Superior temporal gyrus (tissue), 1 donor: ENCODE data around the gene MAPK13.
"Not testable (repeated sequence)": the region's sequence is repeated elsewhere in the genome, so short reads cannot be mapped to it uniquely, and the experiment has no call there.

Source experiments
- DNase-seq: peaks from one replicate; pipeline ENCODE4 v3.0.0-alpha.2; 2016; ENCODE audit errors: extremely low spot score

The MAPK13 gene

DNA sequence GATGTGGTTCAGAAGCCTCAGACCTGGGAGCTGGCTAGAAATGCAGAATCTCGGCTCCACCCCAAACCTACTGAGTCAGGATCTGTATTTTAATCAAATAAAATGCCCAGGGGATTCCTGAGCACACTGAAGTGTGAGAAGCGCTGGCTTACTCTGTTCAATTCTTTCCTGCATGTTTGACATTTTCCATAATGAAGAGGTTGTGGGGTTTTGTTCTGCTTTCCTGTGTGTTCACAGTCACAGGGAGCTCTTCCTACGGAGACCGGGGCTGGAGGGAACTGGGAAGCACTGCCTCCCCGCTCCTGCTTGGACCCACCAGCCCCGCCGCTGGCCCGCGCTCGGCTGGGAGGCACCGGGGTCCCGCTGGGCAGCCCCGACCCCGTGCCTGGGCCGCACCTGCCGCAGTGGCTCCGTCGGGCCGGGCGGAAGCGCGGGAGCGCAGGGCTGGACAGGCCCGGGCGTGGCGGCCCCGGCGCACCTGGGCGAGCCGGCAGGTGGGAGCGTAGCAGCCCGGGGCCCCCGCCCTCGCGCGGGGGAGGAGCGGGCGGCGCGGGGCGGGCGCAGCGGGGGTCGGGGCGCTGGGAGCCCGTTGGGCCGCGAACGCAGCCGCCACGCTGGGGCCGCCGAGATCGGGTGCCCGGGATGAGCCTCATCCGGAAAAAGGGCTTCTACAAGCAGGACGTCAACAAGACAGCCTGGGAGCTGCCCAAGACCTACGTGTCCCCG, at the start of gene MAPK13:
Gene MAPK13, plus strand, starts transcription at position 573 of the 726 bp plus-strand sequence. Its CDS starts 70 bp downstream, at position 643.
- no peak for DNase-seq

GRCh38 chr6:36082318-36082717, 48.0 kb upstream of the MAPK13 start:
- no peak for DNase-seq

DNA sequence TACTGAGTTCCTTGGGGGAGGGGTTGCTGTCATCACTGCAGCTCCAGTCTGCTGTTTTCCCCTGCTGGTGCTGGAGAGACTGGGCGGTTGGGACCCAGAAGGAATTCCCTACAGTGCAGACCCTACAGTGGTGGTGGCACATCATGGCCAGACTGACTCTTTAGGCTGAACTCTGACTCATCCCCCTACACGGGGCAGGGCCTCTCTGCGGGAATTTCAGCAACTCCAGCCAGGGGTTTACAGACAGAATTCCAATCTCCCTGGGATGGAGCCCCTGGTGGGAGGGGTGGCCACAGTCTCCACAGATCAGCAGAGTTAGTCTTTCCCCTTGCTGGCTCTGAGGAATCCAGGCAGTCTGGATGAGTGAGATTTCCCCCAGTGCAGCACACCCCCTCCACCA, 46.9 kb upstream of the MAPK13 start:
- no peak for DNase-seq

DNA sequence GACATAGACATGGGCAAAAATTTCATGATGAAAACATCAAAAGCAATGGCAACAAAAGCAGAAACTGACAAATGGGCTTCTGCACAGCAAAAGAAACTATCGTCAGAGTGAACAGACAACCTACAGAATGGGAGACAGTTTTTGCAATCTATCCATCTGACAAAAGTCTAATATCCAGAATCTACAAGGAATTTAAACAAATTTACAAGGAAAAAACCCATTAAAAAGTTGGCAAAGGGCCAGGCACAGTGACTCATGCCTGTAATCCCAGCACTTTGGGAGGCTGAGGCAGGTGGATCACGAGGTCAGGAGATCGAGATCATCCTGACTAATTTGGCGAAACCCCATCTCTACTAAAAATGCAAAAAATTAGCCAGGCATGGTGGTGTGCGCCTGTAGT, 42.1 kb upstream of the MAPK13 start:
- not testable (repeated sequence) for DNase-seq

GRCh38 chr6:36089048-36089447, 41.3 kb upstream of the MAPK13 start:
- no peak for DNase-seq

DNA sequence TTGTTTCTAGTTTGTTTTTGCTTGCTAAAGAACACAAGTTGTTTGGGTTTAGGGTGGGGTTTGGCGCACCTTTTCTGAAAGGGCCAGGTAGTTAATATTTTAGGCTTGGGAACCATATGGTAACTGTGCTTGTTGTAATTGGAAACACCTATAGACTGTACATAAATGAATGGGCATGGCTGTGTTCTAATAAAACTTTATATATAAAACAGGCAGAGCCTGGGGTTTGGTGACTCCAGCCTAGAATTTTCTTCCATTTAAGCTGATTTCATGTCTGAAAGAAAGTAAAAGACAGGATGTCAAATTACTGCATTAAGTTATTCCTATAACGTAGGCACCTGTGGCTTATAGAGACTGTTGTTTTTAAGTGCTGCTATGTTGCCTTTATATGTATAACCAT, 36.1 kb upstream of the MAPK13 start:
- DNase-seq = no peak

DNA sequence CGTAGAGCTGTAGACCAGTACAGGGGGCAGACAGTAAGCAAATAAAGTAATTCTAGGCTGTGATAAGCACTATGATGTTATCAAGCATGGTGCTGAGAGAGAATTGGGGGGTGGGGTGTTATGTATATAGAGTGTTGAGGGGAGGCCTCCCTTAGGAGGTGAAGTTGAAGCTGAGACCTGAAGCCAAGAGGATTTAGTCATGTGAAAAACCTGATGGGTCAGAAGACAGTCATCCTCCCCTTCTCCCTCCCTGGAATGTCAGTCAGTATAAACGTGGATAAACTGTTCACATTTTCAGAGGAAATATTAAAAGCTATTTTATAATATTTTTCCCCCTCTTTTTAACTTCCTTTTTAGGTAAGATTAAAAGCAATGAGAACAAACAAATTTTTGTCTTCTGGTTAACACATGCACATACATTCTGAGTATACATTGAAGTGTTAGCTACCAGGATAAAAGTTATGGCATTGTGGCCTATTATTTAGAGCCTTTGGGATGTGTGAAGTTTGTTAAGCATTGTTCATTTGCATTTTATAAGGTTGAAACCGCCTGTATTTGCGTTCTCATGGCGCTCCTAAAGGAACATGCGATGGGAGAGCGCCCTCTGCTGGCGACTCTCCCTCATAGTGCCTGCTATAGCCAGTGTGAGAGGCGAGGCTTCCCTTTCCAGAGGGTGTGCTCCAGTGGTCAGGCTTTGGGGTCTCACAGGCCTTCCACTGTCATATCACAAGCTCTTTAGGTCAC, 35.4 kb upstream of the MAPK13 start:
- DNase-seq = peak; percentile 95

DNA sequence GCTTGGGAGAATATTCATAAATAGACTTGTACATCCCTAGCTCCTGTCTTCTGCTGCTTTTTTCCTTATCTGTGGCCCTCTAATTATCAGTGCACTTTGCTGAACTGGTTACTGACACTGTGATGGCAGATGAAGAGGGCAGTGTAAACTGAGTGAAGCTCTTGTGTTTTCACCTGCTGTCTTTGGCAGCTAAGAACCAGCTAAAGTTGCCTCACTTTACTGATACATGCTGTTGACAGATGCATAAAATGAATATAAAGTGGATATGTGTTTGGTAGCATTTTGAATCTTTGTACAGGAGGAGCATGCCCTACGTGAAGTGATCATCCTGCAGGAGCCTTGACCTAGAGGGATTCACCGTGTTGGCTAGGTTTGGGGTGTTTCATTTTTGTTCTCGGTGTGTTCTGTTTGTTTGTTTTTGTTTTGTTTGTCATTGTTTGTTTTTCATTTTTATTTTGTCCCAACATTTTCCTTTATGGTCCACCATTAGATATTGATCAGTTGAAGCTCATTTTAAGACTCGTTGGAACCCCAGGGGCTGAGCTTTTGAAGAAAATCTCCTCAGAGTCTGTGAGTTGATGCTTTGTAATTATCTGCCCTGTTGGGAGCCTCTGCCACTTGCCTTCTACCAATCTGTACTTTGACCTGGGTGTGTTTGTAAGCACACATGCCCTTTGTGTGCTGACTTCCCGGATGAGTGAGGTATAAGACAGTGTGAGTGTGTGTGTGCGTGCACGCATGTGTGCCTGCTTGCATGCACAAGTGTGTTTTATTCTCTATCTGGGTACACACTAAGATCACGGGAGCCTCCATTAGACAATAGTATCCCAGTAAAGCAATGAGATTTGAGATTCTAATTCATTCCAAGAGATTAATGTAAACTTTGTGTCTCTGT, 34.6 kb upstream of the MAPK13 start:
- DNase-seq = no peak

GRCh38 chr6:36098253-36098919, 31.9 kb upstream of the MAPK13 start:
- DNase-seq = no peak

GRCh38 chr6:36098920-36099647, 31.2 kb upstream of the MAPK13 start:
- DNase-seq = no peak

GRCh38 chr6:36099869-36100483, 30.3 kb upstream of the MAPK13 start:
- DNase-seq = no peak

DNA sequence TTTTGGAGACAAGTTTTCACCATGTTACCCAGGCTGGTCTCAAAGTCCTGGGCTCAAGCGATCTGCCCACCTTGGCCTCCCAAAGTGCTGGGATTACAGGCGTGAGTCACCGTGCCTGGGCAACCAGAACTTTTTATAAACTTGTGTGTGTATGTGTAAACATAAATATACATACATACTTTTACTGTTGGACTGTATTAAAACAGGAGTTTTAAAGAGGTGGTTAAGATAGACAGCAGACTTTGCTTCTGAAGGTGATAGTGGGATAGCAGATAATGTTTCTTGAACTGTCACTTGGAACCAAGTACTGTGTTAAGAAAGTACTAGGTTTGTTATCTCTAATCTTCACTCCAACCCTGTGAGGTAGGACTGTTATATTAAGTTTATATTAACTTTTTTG, 28.6 kb upstream of the MAPK13 start:
- no peak for DNase-seq

DNA sequence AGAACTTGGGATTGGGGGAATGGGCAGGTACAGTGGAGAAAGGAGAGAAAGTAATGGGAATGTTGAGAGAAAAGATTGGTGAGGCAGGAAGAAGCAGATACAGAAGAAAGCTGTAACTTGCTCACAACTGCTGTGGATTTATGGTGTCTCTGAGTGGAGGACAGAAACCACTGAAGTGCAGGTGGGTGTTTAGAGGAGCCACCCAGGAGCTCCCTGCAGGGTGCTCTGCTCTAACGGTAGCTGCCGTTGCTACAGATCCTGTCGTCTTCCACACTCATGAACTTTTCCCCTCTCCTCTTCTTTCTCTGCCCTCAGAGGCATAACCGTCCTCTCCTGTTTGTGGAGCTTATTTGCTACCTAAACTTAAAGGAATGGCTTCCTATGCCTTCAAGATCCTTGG, 27.5 kb upstream of the MAPK13 start:
- no peak for DNase-seq

GRCh38 chr6:36104836-36105235, 25.5 kb upstream of the MAPK13 start:
- no peak for DNase-seq

GRCh38 chr6:36109092-36109491, 21.2 kb upstream of the MAPK13 start:
- no peak for DNase-seq

GRCh38 chr6:36110050-36110449, 20.3 kb upstream of the MAPK13 start:
- DNase-seq = no peak

- DNase-seq = no peak
Measured at GRCh38 chr6:36110863-36111262, 19.4 kb upstream of the MAPK13 start.

GRCh38 chr6:36111526-36111925, 18.8 kb upstream of the MAPK13 start:
- no peak for DNase-seq

DNA sequence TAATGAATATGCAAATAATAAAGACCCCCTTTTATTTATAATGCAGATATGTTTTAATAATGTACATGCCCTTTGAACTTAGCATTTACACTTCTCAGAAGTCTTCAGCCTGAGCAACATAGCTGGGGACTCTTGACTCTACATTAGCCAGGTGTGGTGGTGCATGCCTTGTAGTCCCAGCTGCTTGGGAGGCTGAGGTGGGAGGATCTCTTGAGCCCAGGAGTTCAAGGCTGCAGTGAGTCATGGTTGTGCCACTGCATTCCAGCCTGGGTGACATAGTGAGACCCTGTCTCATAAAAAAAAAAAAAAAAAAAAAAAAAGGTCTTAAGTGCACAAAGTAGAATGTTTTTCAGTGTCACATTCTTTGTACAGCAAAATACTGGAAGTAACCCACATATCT, 17.3 kb upstream of the MAPK13 start:
- no peak for DNase-seq

- DNase-seq = no peak
Measured at GRCh38 chr6:36113703-36114102, 16.6 kb upstream of the MAPK13 start.
